B cell (primary cell): ENCODE data around the gene AP3M1.

Experiments
- EZH2 ChIP-seq: IDR thresholded peaks from 2 replicates; pipeline ENCODE4 v1.6.1; 2012; ENCODE audit warnings: borderline replicate concordance, low read depth, mild to moderate bottlenecking, moderate library complexity, low read length; ENCODE audit not compliant: insufficient read depth, poor library complexity, severe bottlenecking
- TF ChIP-seq, protein P1 (sequence below): fragments of 200-600 bp; IDR thresholded peaks from one replicate; pipeline ENCODE4 v1.8.0; 2022; ENCODE audit warnings: antibody characterized with exemption, mild to moderate bottlenecking

- TF ChIP-seq, protein P1, sequence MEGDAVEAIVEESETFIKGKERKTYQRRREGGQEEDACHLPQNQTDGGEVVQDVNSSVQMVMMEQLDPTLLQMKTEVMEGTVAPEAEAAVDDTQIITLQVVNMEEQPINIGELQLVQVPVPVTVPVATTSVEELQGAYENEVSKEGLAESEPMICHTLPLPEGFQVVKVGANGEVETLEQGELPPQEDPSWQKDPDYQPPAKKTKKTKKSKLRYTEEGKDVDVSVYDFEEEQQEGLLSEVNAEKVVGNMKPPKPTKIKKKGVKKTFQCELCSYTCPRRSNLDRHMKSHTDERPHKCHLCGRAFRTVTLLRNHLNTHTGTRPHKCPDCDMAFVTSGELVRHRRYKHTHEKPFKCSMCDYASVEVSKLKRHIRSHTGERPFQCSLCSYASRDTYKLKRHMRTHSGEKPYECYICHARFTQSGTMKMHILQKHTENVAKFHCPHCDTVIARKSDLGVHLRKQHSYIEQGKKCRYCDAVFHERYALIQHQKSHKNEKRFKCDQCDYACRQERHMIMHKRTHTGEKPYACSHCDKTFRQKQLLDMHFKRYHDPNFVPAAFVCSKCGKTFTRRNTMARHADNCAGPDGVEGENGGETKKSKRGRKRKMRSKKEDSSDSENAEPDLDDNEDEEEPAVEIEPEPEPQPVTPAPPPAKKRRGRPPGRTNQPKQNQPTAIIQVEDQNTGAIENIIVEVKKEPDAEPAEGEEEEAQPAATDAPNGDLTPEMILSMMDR = no peak
- no peak for TF ChIP-seq EZH2
These were observed 38.8 kb downstream of the AP3M1 start for GRCh38 chr10:74111799-74112198.
